GM19328 (cell line): ENCODE data around the gene BAD.

Experiments
- ATAC-seq: cut with Tn5 transposase; IDR thresholded peaks from one replicate; pipeline ENCODE4 v1.9.1; 2021; ENCODE audit warnings: mild to moderate bottlenecking, moderate library complexity; ENCODE audit not compliant: unreplicated experiment

Gene BAD

GRCh38 chr11:64261556-64262080 is 22.8 kb downstream of the BAD start:
- ATAC-seq, result no peak

- no peak for ATAC-seq
Measured at GRCh38 chr11:64260147-64260708, 24.2 kb downstream of the BAD start.

GRCh38 chr11:64259533-64260067 is 24.9 kb downstream of the BAD start:
- ATAC-seq, result no peak

DNA sequence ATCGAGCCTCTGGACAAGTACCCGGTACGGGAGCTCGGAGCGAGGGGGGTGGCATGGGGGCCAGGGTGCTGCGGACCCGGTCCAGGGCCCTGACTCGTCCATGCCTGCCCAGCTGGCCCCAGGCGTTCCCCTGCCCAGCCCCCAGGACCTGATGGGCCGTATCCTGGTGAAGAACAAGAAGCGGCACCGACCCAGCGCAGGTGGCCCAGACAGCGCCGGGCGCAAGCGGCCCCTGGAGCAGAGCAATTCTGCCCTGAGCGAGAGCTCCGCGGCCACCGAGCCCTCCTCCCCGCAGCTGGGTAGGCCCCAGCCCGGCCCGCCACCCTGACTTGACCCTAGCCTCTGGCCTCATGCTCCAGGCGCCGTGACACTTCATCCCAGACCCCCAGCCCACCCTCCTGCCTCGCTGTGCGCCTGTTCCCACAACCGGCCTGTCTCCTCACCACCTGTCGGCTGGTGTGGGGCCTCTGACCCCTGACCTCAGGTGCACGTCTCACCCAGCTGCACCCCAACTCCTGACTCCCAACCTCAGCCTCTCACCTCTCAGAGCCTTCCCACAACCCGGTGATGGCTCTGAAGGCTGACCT is 25.4 kb downstream of the BAD start:
- ATAC-seq, result no peak

GRCh38 chr11:64258356-64258755 is 26.1 kb downstream of the BAD start:
- no peak for ATAC-seq

DNA sequence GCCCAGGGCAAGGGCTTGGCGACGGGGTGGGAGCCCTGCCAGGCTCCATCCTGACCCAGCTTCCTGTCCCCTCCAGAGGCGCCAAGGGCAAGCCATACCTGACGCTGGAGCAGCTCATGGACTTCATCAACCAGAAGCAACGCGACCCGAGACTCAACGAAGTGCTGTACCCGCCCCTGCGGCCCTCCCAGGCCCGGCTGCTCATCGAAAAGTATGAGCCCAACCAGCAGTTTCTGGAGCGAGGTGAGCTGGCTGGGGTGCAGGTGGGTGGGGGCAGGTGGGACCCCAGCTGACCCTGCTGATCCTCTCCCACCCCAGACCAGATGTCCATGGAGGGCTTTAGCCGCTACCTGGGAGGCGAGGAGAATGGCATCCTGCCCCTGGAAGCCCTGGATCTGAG is 28.2 kb downstream of the BAD start:
- no peak for ATAC-seq

DNA sequence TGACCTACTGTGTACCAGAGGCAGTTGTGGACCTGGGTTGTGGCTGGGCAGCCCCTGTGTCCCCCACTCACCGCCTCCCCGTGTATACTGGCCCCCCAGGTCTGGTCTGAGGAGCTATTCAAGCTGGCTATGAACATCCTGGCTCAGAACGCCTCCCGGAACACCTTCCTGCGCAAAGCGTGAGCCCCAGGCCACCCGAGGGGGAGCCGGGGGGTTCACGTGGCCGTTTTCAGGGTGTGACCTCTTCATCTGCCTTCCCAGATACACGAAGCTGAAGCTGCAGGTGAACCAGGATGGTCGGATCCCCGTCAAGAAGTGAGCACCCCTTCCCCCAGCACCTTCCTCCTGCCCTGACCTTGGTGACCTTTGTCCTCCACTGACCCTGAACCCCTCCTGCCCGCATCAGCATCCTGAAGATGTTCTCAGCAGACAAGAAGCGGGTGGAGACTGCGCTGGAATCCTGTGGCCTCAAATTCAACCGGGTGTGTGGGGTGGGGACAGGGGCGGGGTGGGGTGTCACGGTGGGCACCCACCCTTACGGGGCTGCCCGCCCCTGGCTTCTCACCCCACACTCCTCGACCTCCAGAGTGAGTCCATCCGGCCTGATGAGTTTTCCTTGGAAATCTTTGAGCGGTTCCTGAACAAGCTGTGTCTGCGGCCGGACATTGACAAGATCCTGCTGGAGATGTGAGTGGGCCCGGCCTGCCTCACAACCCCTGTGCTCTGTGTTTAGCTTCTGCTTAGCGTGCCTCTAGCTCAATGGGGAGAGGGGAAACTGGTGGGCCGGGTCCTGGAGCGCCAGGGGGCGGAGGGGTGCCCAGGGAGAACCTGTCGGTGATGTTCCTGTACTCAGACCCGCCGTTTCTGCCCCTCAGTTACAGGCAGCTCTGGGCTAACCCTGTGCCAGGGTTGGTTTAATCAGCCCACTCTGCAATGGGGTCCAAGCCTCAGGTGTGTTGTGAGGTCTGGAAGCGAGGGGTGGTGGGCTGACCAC is 29.0 kb downstream of the BAD start:
- no peak for ATAC-seq

GRCh38 chr11:64254326-64254725 is 30.1 kb downstream of the BAD start:
- no peak for ATAC-seq

- no peak for ATAC-seq
Measured at GRCh38 chr11:64253481-64253880, 31.0 kb downstream of the BAD start.

GRCh38 chr11:64253043-64253442 is 31.4 kb downstream of the BAD start:
- no peak for ATAC-seq

GRCh38 chr11:64252003-64252872 is 32.2 kb downstream of the BAD start:
- ATAC-seq, result no peak

DNA sequence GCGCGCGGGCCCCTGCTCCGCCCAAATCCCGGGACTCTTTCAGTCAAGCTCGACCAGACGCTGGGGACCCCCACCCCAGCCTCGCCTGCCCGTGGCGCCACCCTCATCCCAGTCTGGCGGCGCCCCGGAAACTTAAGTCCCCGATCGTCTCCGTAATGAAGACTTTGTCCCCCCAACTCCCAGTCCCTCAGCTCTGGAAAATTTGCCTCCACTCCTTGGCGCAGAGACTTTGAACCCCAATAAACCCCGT is 32.8 kb downstream of the BAD start:
- no peak for ATAC-seq

- ATAC-seq, result peak; percentile 45
Measured at GRCh38 chr11:64251016-64251752, 33.3 kb downstream of the BAD start, which contains the start of gene PLCB3. TSS of gene PLCB3 (plus strand) at chr11:64251530. CDS start at chr11:64251650, 120 bp downstream.

- no peak for ATAC-seq
Measured at GRCh38 chr11:64250415-64251015, 34.0 kb downstream of the BAD start.

- ATAC-seq, result no peak
Measured at GRCh38 chr11:64249563-64250414, 34.7 kb downstream of the BAD start.

DNA sequence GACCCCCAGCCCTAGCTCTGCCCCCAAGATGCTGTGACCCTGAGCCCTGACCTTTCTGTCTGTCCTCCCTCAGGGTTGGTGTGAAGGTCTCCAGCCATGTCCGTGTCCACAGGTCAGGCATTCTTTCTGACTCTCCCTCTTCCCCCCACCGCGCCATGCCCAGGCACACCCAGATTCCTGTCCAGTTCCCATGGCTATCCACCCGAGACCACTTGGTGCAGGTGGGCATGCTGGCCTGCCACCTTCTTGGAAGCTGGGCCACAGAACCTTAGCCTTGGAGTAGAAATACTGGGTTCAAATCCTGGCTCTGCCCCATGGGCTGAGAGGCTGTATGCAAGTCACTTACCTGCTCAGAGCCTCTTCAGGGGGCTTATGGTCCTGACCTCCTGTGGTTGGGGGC is 35.4 kb downstream of the BAD start:
- no peak for ATAC-seq

- ATAC-seq, result no peak
Measured at GRCh38 chr11:64248578-64248977, 35.9 kb downstream of the BAD start.

- no peak for ATAC-seq
Measured at GRCh38 chr11:64247729-64248531, 36.5 kb downstream of the BAD start.
